Activated T-cell treated with anti-CD3 and anti-CD28 coated beads, Interleukin-2, amount 50 U/mL, for 24 hours (primary cell): ENCODE measurements around the gene TMEM201.
"Not testable (repeated sequence)": the region's sequence is repeated elsewhere in the genome, so short reads cannot be mapped to it uniquely, and the experiment has no call there.

Experiments
- DNase-seq: peaks from one replicate; pipeline ENCODE4 v3.0.0-alpha.2; 2020
- H3K27ac Mint-ChIP-seq: 2 replicates; pipeline ENCODE4 v1.8.0; 2020; ENCODE audit warnings: mild to moderate bottlenecking, mixed read lengths
- H3K27me3 Mint-ChIP-seq: 2 replicates; pipeline ENCODE4 v1.8.0; 2020; ENCODE audit warnings: mixed read lengths
- H3K36me3 Mint-ChIP-seq: 2 replicates; pipeline ENCODE4 v1.8.0; 2020; ENCODE audit warnings: low read depth, mixed read lengths
- H3K4me1 Mint-ChIP-seq: 2 replicates; pipeline ENCODE4 v1.8.0; 2020; ENCODE audit warnings: low read depth, mixed read lengths
- H3K4me3 Mint-ChIP-seq: 2 replicates; pipeline ENCODE4 v1.8.0; 2020; ENCODE audit warnings: mild to moderate bottlenecking, moderate library complexity, mixed read lengths
- H3K9me3 Mint-ChIP-seq: 2 replicates; pipeline ENCODE4 v1.8.0; 2020; ENCODE audit warnings: mixed read lengths

Gene TMEM201

DNA sequence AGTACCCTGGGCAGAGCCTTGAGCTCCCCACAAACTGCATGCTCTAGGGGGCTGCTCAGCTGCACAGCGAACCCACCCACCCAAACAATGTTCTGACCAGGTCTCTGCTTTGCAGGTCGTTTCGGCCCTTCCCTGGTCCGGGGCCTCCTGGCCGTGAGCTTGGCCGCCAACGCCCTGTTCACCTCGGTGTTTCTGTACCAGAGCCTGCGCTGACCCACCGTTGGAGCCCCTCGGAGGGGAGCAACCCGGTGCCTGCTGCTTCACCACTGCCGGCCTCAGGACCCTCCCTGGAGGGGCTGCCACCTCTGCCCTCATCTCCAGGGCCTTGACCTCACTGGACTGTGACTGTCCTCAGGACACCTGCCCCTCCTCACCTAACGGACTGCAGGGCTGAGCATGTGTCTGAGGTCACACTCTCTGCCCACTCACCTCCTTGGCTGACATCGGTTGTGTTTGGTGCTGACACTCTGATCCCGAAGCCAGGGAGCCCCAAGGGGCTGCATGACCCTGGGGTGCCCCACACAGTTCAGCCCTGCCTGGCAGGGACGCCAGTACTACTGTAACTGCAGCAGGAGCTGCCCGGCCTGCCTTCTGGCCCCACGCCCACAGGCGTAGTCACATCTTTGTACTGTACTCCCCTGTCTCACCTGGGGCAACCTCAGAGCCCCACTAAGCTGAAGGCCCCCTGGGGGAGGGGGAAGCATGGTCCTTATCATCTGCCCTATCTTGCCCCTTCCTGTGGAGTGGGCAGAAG lies 24.3 kb downstream of the TMEM201 start:
- no peaks in the 10 kb centered on the region for H3K27me3 Mint-ChIP-seq
- no peak for DNase-seq
- no peaks in the 10 kb centered on the region for H3K9me3 Mint-ChIP-seq
- H3K4me3 Mint-ChIP-seq: no peak overlapping the region
- no peaks in the 10 kb centered on the region for H3K4me1 Mint-ChIP-seq
- no peak overlapping the region for H3K27ac Mint-ChIP-seq
- peaks cover 56% of the 10 kb centered on the region for H3K36me3 Mint-ChIP-seq

GRCh38 chr1:9613625-9614299 lies 25.1 kb downstream of the TMEM201 start:
- Mint-ChIP-seq H3K4me3 (no peak overlapping the region), H3K9me3 (no peaks in the 10 kb centered on the region), H3K27ac (no peak overlapping the region), H3K27me3 (no peaks in the 10 kb centered on the region), H3K4me1 (no peaks in the 10 kb centered on the region), H3K36me3 (peaks cover 50% of the 10 kb centered on the region)
- no peak for DNase-seq

- no peak overlapping the region for H3K27ac Mint-ChIP-seq
- peaks cover 5% of the 10 kb centered on the region for H3K27me3 Mint-ChIP-seq
- no peak overlapping the region for H3K4me3 Mint-ChIP-seq
- no peaks in the 10 kb centered on the region for H3K4me1 Mint-ChIP-seq
- H3K9me3 Mint-ChIP-seq: no peaks in the 10 kb centered on the region
- peaks cover 33% of the 10 kb centered on the region for H3K36me3 Mint-ChIP-seq
- peak; percentile 69 for DNase-seq
These were observed 26.8 kb downstream of the TMEM201 start for GRCh38 chr1:9615316-9616063.

DNA sequence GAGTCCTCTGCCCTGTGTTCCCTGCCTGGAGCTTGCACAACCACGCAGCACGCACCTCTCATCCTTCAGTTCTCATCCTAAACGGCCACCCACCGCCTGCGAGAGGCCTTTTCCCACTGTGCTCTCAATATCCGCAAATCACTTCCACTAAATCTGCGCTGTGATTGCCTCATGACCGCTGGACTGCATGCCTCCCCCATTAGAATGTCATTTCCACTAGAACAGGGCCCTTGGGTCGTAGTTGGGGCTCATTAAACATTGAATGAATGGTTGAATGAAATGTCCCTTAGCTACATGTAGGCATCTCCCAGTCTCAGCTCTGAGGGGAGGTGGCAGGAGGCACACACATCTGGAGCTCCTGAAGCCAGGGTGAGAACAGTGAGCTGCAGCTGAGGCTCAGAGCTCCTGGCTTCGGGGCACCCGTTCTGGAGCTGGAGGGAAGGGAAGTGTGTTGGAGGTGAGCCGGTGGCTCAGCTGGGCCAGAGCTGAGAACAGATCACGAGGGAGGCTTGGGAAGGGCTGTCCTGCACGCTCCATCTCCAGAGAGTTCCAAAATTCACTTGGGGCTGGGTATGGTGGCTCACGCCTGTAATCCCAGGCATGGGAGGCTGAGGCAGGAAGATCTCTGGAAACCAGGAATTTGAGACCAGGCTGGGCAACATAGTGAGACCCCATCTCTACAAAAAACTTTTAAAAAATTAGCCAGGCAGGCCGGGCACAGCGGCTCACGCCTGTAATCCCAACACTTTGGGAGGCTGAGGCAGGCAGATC lies 30.4 kb downstream of the TMEM201 start:
- H3K27ac Mint-ChIP-seq: no peak overlapping the region
- peaks cover under 1% of the 10 kb centered on the region for H3K36me3 Mint-ChIP-seq
- H3K27me3 Mint-ChIP-seq: peaks cover 7% of the 10 kb centered on the region
- H3K9me3 Mint-ChIP-seq: no peaks in the 10 kb centered on the region
- no peak overlapping the region for H3K4me3 Mint-ChIP-seq
- no peak for DNase-seq
- H3K4me1 Mint-ChIP-seq: no peaks in the 10 kb centered on the region

DNA sequence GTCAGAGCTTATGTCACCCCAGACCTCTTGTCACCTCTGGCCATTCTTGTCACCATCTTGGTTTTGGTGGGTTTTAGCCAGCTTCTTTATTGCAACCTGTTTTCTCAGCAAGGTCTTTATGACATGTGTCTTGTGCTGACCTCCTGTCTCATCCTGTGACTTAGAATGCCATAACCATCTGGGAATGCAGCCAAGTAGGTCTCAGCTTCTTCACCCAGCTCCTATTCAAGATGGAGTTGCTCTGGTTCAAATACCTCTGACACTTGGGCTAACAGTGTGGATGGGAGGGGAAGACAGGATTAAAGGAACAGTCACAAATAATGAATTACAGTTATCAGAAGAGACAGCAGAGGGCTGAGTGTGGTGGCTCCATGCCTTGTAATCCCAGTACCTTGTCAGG lies 32.3 kb downstream of the TMEM201 start:
- DNase-seq: no peak
- H3K4me3 Mint-ChIP-seq: no peak overlapping the region
- no peaks in the 10 kb centered on the region for H3K9me3 Mint-ChIP-seq
- H3K27ac Mint-ChIP-seq: no peak overlapping the region
- H3K27me3 Mint-ChIP-seq: peaks cover 7% of the 10 kb centered on the region
- peaks cover 5% of the 10 kb centered on the region for H3K4me1 Mint-ChIP-seq
- no peaks in the 10 kb centered on the region for H3K36me3 Mint-ChIP-seq

DNA sequence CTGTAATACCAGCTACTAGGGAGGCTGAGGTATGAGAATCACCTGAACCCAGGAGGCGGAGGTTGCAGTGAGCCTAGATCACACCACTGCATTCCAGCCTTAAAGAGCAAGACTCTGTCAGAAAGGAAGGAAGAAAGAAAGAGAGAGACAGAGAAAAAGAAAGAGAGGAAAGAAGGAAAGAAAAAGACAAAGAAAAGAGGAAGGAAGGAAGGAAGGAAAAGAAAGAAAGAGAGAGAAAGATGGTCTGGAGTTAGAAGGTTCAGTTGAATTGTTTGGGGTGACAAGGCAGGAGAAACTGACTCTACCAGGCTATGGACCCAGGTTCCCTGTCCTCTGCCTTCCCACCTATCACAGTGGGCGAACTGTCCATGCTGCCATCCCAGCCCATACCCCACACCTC lies 35.4 kb downstream of the TMEM201 start:
- Mint-ChIP-seq H3K27me3 (peaks cover 6% of the 10 kb centered on the region), H3K9me3 (no peaks in the 10 kb centered on the region), H3K27ac (no peak overlapping the region), H3K4me3 (no peak overlapping the region), H3K36me3 (peaks cover 3% of the 10 kb centered on the region), H3K4me1 (peaks cover 31% of the 10 kb centered on the region)
- no peak for DNase-seq

- H3K27ac Mint-ChIP-seq, H3K27me3 Mint-ChIP-seq, DNase-seq, H3K9me3 Mint-ChIP-seq, H3K36me3 Mint-ChIP-seq, H3K4me3 Mint-ChIP-seq: not testable (repeated sequence)
- peaks cover 35% of the 10 kb centered on the region for H3K4me1 Mint-ChIP-seq
These were observed 36.3 kb downstream of the TMEM201 start for GRCh38 chr1:9625030-9625429.

- Mint-ChIP-seq H3K27me3 (no peaks in the 10 kb centered on the region), H3K4me3 (peak overlapping the region; percentile 89), H3K27ac (peak overlapping the region; percentile 77), H3K4me1 (peaks cover 43% of the 10 kb centered on the region), H3K36me3 (peaks cover 20% of the 10 kb centered on the region), H3K9me3 (no peaks in the 10 kb centered on the region)
- no peak for DNase-seq
These were observed 37.5 kb downstream of the TMEM201 start for GRCh38 chr1:9626201-9626608.

GRCh38 chr1:9628541-9629444 lies 40.1 kb downstream of the TMEM201 start:
- Mint-ChIP-seq H3K4me1 (peaks cover 67% of the 10 kb centered on the region), H3K9me3 (no peaks in the 10 kb centered on the region), H3K36me3 (peaks cover 41% of the 10 kb centered on the region), H3K27ac (peak overlapping the region; percentile 96), H3K27me3 (no peaks in the 10 kb centered on the region), H3K4me3 (peak overlapping the region; percentile 89)
- peak; percentile 79 for DNase-seq

DNA sequence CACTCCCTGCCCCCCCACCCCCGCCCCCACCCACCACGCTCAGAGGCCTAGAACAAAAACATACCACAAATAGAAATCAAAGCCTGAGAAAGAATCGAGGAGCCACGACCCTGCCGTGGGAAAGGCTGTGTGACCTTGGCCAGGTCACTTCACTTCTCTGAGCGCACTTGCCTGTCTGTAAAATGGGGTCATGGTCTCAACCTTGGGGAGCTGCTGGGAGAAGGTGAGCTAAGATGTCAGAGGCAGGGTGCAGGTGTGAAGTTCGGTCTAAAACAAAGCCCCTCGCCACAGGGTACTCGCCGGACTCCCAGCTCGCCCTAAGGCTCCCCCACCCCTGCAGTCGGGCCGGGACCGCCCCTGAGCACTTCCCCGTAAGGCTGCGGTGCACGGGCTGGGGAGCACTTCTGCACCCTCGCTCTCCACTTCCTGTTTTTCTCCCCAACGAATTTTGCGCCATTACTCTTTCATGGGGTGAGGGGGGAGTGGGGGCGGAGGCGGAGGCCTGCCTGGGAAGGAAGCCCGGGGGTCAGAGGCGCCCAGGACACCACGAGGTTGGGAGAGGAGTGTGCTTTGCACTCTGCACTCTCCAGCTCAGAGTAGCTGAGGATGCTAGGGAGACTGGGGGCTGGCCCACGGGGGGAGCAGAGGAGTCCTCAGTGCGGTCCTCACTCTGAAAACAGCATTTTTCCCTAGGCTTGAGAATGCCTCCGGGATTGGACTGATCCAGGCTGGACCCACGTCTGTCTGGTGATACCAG lies 40.9 kb downstream of the TMEM201 start:
- peak overlapping the region; percentile 96 for H3K27ac Mint-ChIP-seq
- peak overlapping the region; percentile 89 for H3K4me3 Mint-ChIP-seq
- peaks cover 75% of the 10 kb centered on the region for H3K4me1 Mint-ChIP-seq
- no peaks in the 10 kb centered on the region for H3K27me3 Mint-ChIP-seq
- peaks cover 50% of the 10 kb centered on the region for H3K36me3 Mint-ChIP-seq
- H3K9me3 Mint-ChIP-seq: no peaks in the 10 kb centered on the region
- DNase-seq: peak; percentile 84

DNA sequence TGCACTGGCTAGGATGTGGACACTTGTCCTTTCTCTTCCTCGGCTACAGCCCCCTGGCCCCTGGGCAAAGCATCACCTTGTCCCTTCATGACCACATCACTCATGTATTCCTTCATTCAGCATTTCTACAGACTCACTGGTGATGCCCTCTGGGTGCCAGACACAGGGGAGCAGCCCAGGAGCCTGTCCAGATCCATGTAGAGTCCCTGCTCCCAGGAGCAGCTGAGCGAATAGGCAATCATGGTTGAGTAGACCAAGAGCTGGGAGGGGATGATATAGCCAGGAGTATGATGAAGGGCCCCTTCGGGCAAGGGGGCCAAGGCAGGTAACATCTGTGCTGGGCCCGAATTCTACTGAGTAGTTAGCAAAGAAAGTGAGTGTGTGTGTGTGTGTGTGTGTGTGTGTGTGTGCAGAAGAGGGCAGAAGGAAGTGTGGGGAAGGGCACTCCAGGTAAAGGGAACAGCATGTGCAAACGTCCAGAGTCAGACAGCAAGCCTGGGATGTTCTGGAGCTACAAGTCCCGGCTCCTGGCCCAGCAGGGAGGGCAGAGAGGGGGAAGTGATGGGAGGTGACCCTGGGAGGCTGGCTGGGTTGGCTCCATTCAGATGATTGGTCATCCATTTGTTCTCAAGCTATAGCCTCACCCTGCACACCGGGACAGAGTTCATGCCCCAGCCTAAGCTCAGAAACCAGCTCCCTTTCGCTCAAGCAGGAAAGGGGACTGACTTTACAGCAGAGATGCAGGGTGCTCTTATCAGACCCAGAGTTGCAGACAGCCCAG lies 41.8 kb downstream of the TMEM201 start:
- Mint-ChIP-seq H3K27me3 (no peaks in the 10 kb centered on the region), H3K27ac (peak overlapping the region; percentile 96), H3K36me3 (peaks cover 59% of the 10 kb centered on the region), H3K9me3 (no peaks in the 10 kb centered on the region), H3K4me1 (peaks cover 84% of the 10 kb centered on the region), H3K4me3 (peak overlapping the region; percentile 89)
- peak; percentile 66 for DNase-seq

GRCh38 chr1:9631613-9632012 lies 42.9 kb downstream of the TMEM201 start:
- Mint-ChIP-seq H3K27me3 (no peaks in the 10 kb centered on the region), H3K36me3 (peaks cover 67% of the 10 kb centered on the region), H3K9me3 (no peaks in the 10 kb centered on the region), H3K4me3 (peak overlapping the region; percentile 89), H3K27ac (peak overlapping the region; percentile 96), H3K4me1 (peaks cover 80% of the 10 kb centered on the region)
- no peak for DNase-seq
